ENCODE results near the gene FCAMR. TPM values are rescaled to one million over a fixed set of nuclear protein-coding genes. Genes with fewer than 3 reads are reported as not detected.

FCAMR gene
- total and polyA plus RNA-seq, 2 experiments from 2014 or later, result not detected

GRCh38 chr1:206935491-206936067, 34.7 kb downstream of the FCAMR start:
- no peaks in the 10 kb centered on the region for H3K36me3 Mint-ChIP-seq (ENCODE audit: low read depth)
- Histone ChIP-seq H3K9me2 (ENCODE audit: insufficient read depth) (no peaks in the 10 kb centered on the region), H3F3A (replicated peaks; ENCODE audit: low read depth) (no peaks in the 10 kb centered on the region), H3K4me1 (ENCODE audit: insufficient read depth) (no peaks in the 10 kb centered on the region), H3K4me2 (no peak overlapping the region), H4K20me1 (replicated peaks; ENCODE audit: insufficient read depth) (no peaks in the 10 kb centered on the region), H3K27me3 (ENCODE audit: insufficient read depth) (no peaks in the 10 kb centered on the region), H3K27ac (ENCODE audit: low read depth) (no peak overlapping the region), H3K79me2 (replicated peaks; ENCODE audit: insufficient read depth) (no peaks in the 10 kb centered on the region), H2AFZ (peak overlapping the region; percentile 95), H3K4me3 (no peak overlapping the region), H3K36me3 (ENCODE audit: insufficient read depth) (no peaks in the 10 kb centered on the region)
- peak; percentile 90 for DNase-seq (ENCODE audit: low spot score)
- no peak overlapping the region for H3K27ac Mint-ChIP-seq
- peak; percentile 94 for ATAC-seq
- TF ChIP-seq ETS1 (IDR thresholded peaks at IDR 0.05) (no peak), CTCF (conservative IDR thresholded peaks at IDR 0.05; ENCODE audit: low read depth in 2 of 2) (peak; percentile 82 to 93), EZH2 (IDR thresholded peaks at IDR 0.05; ENCODE audit: low read depth, unreplicated experiment) (no peak), ZNF462 (CRISPR knock-in tag; IDR thresholded peaks at IDR 0.05) (0 out of 2 replicates have a peak, but pooled peaks have one; percentile 36), STAT1 (IDR thresholded peaks at IDR 0.05; ENCODE audit: unreplicated experiment) (no peak)
- no peaks in the 10 kb centered on the region for H3K4me1 Mint-ChIP-seq
- no peak overlapping the region for H3K4me3 Mint-ChIP-seq
- peaks cover 2% of the 10 kb centered on the region for H3K27me3 Mint-ChIP-seq (ENCODE audit: insufficient read depth, low read depth, poor library complexity)
- no peaks in the 10 kb centered on the region for H3K9me3 Mint-ChIP-seq

All from GM23338 (cell line).